H9 (cell line): ENCODE data around the gene TRMT1. TPM values are rescaled to one million over a fixed set of nuclear protein-coding genes. Genes with fewer than 3 reads are reported as not detected.
"Not testable (repeated sequence)": the region's sequence is repeated elsewhere in the genome, so short reads cannot be mapped to it uniquely, and the experiment has no call there.

ENCODE experiments used
- DNase-seq: peaks from one replicate; pipeline ENCODE4 v3.0.0-alpha.2; 2017
- H2AFZ ChIP-seq: one replicate; pipeline ENCODE4 v1.6.1; 2013; ENCODE audit warnings: mild to moderate bottlenecking, low read length, control low read depth, moderate library complexity
- H2AK5ac ChIP-seq: 2 replicates; pipeline ENCODE4 v1.6.1; 2013; ENCODE audit warnings: low read length, control low read depth, mixed read lengths; ENCODE audit not compliant: insufficient read length
- H2BK120ac ChIP-seq: one replicate; pipeline ENCODE4 v1.6.1; 2013; ENCODE audit warnings: low read depth, mild to moderate bottlenecking, low read length, control low read depth, inconsistent platforms; ENCODE audit not compliant: poor library complexity, severe bottlenecking
- H2BK12ac ChIP-seq: 2 replicates; pipeline ENCODE4 v1.6.1; 2013; ENCODE audit warnings: low read length, control low read depth, mixed read lengths, low read depth; ENCODE audit not compliant: insufficient read length
- H2BK15ac ChIP-seq: 2 replicates; pipeline ENCODE4 v1.6.1; 2013; ENCODE audit warnings: low read depth, low read length, control low read depth
- H2BK20ac ChIP-seq: one replicate; pipeline ENCODE4 v1.6.1; 2013; ENCODE audit warnings: low read depth, mild to moderate bottlenecking, low read length, control low read depth, inconsistent platforms; ENCODE audit not compliant: poor library complexity, severe bottlenecking
- H2BK5ac ChIP-seq: 2 replicates; pipeline ENCODE4 v1.6.1; 2013; ENCODE audit warnings: low read length, control low read depth, mixed read lengths; ENCODE audit not compliant: insufficient read length
- H3K14ac ChIP-seq: 2 replicates; pipeline ENCODE4 v1.6.1; 2013; ENCODE audit warnings: low read length, control low read depth; ENCODE audit not compliant: insufficient read depth
- H3K18ac ChIP-seq: 2 replicates; pipeline ENCODE4 v1.6.1; 2013; ENCODE audit warnings: low read depth, mild to moderate bottlenecking, mixed read lengths, low read length, control low read depth; ENCODE audit not compliant: insufficient read length
- H3K23ac ChIP-seq: 2 replicates; pipeline ENCODE4 v1.6.1; 2013; ENCODE audit warnings: low read length, control low read depth, mixed read lengths, low read depth; ENCODE audit not compliant: insufficient read length
- H3K23me2 ChIP-seq: 2 replicates; pipeline ENCODE4 v1.6.1; 2013; ENCODE audit warnings: low read depth, mild to moderate bottlenecking, mixed read lengths, low read length, control low read depth; ENCODE audit not compliant: insufficient read length, poor library complexity, severe bottlenecking
- H3K27ac ChIP-seq: 2 replicates; pipeline ENCODE4 v1.5.1; 2013; ENCODE audit warnings: low read length, control low read depth, mixed read lengths, low read depth; ENCODE audit not compliant: insufficient read length
- H3K27me3 ChIP-seq: 2 replicates; pipeline ENCODE4 v1.6.1; 2013; ENCODE audit warnings: low read length, control low read depth, inconsistent platforms; ENCODE audit not compliant: insufficient read depth
- H3K4ac ChIP-seq: 2 replicates; pipeline ENCODE4 v1.6.1; 2013; ENCODE audit warnings: low read depth, mild to moderate bottlenecking, control low read depth, inconsistent platforms, low read length, moderate library complexity
- H3K4me1 ChIP-seq: 2 replicates; pipeline ENCODE4 v1.6.1; 2013; ENCODE audit warnings: low read length, control low read depth, inconsistent platforms; ENCODE audit not compliant: insufficient read depth
- H3K4me2 ChIP-seq: 2 replicates; pipeline ENCODE4 v1.6.1; 2013; ENCODE audit warnings: low read length, control low read depth, mixed read lengths; ENCODE audit not compliant: insufficient read length, insufficient read depth
- H3K56ac ChIP-seq: 2 replicates; pipeline ENCODE4 v1.6.1; 2013; ENCODE audit warnings: low read depth, mild to moderate bottlenecking, mixed read lengths, low read length, control low read depth; ENCODE audit not compliant: insufficient read length
- H3K79me1 ChIP-seq: 2 replicates; pipeline ENCODE4 v1.6.1; 2013; ENCODE audit warnings: low read depth, mild to moderate bottlenecking, moderate library complexity, low read length, control low read depth, inconsistent platforms; ENCODE audit not compliant: insufficient read depth, poor library complexity, severe bottlenecking
- H3K79me2 ChIP-seq: 2 replicates; pipeline ENCODE4 v1.6.1; 2013; ENCODE audit warnings: low read length, control low read depth, inconsistent platforms; ENCODE audit not compliant: insufficient read depth
- H3K9ac ChIP-seq: 2 replicates; pipeline ENCODE4 v1.6.1; 2013; ENCODE audit warnings: low read length, control low read depth, mixed read lengths; ENCODE audit not compliant: insufficient read length; ENCODE audit errors: extremely low read depth
- H3K9me3 ChIP-seq: one replicate; pipeline ENCODE4 v1.6.1; 2013; ENCODE audit warnings: low read depth, low read length, inconsistent platforms; ENCODE audit not compliant: control insufficient read depth
- H3T11ph ChIP-seq: one replicate; pipeline ENCODE4 v1.6.1; 2013; ENCODE audit warnings: mild to moderate bottlenecking, low read length, control low read depth, inconsistent platforms
- H4K20me1 ChIP-seq: one replicate; pipeline ENCODE4 v1.6.1; 2013; ENCODE audit not compliant: control insufficient read depth, insufficient read length, insufficient read depth
- H4K5ac ChIP-seq: 2 replicates; pipeline ENCODE4 v1.6.1; 2013; ENCODE audit warnings: low read depth, mild to moderate bottlenecking, mixed read lengths, low read length, control low read depth; ENCODE audit not compliant: insufficient read length
- H4K8ac ChIP-seq: replicated peaks from 2 replicates; pipeline ENCODE4 v1.6.1; 2013; ENCODE audit warnings: low read length, control low read depth, mixed read lengths, low read depth; ENCODE audit not compliant: insufficient read length
- H4K91ac ChIP-seq: 2 replicates; pipeline ENCODE4 v1.6.1; 2013; ENCODE audit warnings: low read depth, mild to moderate bottlenecking, moderate library complexity, mixed read lengths, low read length, control low read depth; ENCODE audit not compliant: insufficient read length
- H3K27ac Mint-ChIP-seq, 3 experiments: 2 replicates in 2 of 3; 3 replicates in 1 of 3; pipeline ENCODE4 v1.8.0; 2020 to 2021; ENCODE audit warnings: mixed read lengths in 3 of 3, mild to moderate bottlenecking in 1 of 3, moderate library complexity in 1 of 3
- H3K27me3 Mint-ChIP-seq: 2 replicates; pipeline ENCODE4 v1.8.0; 2021; ENCODE audit warnings: low read depth, mild to moderate bottlenecking, moderate library complexity, mixed read lengths
- H3K36me3 Mint-ChIP-seq, 3 experiments: 2 replicates in 2 of 3; 3 replicates in 1 of 3; pipeline ENCODE4 v1.8.0; 2020 to 2021; ENCODE audit warnings: low read depth in 3 of 3, mixed read lengths in 3 of 3; ENCODE audit not compliant: insufficient read depth in 1 of 3
- H3K4me1 Mint-ChIP-seq, 2 experiments: 2 replicates each; pipeline ENCODE4 v1.8.0; 2020; ENCODE audit warnings: mixed read lengths in 2 of 2
- H3K4me3 Mint-ChIP-seq, 2 experiments: 2 replicates in 1 of 2; 3 replicates in 1 of 2; pipeline ENCODE4 v1.8.0; 2020 to 2021; ENCODE audit warnings: mild to moderate bottlenecking in 2 of 2, mixed read lengths in 2 of 2, moderate library complexity in 1 of 2
- H3K9me3 Mint-ChIP-seq, 2 experiments: 2 replicates in 1 of 2; 3 replicates in 1 of 2; pipeline ENCODE4 v1.8.0; 2020; ENCODE audit warnings: mild to moderate bottlenecking in 2 of 2, mixed read lengths in 2 of 2, moderate library complexity in 1 of 2
- WGBS: extraction: QIAGEN DNeasy Blood & Tissue Kit; methylation state at CpG from one replicate; pipeline ENCODE4 v1.1.7; 2013; ENCODE audit warnings: missing lambda C conversion rate, low lambda C conversion rate, mixed read lengths; ENCODE audit not compliant: insufficient read length; ENCODE audit errors: extremely low coverage; 5-methylcytosine and 5-hydroxymethylcytosine counted together
- total RNA-seq: library from RNA; stranded (reverse); gene quantifications from 2 replicates; pipeline ENCODE4 v1.2.1, GENCODE V29; 2021
- TF ChIP-seq, protein P1 (sequence below): fragments of 200-600 bp; sonication (generic); conservative IDR thresholded peaks from 3 replicates; pipeline ENCODE4 v1.8.0; 2021; ENCODE audit warnings: antibody characterized with exemption, mild to moderate bottlenecking

The TRMT1 gene
- total RNA-seq, 1 experiment from 2014 or later, result 95.7 TPM

DNA sequence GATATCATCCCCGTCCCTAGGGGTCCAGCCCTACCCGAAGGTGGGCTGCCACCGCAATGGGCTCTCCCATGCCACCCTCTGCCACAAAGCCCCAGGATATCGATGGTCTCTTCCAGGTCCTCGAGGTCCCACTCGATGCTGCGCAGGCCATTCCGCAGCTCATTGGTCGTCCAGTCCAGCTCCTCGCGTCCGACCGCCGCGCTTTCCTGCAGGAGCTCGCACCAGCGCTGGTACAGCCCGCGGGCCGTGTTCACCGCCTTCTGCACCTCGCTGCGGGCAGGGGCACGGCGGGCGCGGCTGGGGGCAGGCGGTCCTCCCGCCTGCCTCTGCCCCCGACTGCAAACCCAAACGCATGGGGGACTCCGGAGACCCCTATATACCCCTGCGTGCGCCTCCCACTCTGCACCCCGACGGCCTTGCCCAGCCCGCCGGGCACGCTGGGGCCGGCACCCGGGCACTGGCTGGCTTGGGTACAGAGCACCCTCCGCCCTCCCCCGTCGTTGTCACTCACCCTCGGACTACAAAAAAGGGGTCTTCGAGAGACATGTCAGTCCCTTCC lies 33.2 kb upstream of the TRMT1 start:
- peaks cover 17% of the 10 kb centered on the region; the same call in 1 of the 2 replicates for H3K79me2 ChIP-seq
- WGBS, result no CpG with 5 or more reads among the region's 46 CpGs

GRCh38 chr19:13149173-13149627 lies 32.7 kb upstream of the TRMT1 start:
- H3K4ac ChIP-seq, result not testable (repeated sequence)

More for the DNA sequence above, 33.2 kb upstream of the TRMT1 start:
- Histone ChIP-seq H2AK5ac (no peak overlapping the region), H2BK20ac (no peak overlapping the region), H3K4ac (no peak overlapping the region), H3K23me2 (peaks cover 22% of the 10 kb centered on the region), H4K5ac (no peak overlapping the region), H4K8ac (no peak overlapping the region), H3K27ac (no peak overlapping the region), H3K9ac (peak overlapping the region; percentile 27), H3T11ph (no peak overlapping the region), H3K4me2 (peak overlapping the region; percentile 67), H2BK120ac (no peak overlapping the region), H4K20me1 (no peaks in the 10 kb centered on the region), H3K79me1 (no peaks in the 10 kb centered on the region), H3K27me3 (no peaks in the 10 kb centered on the region), H3K4me1 (no peaks in the 10 kb centered on the region), H4K91ac (no peak overlapping the region), H3K14ac (no peak overlapping the region), H3K18ac (no peak overlapping the region), H2BK15ac (no peak overlapping the region), H3K23ac (no peak overlapping the region), H3K56ac (no peak overlapping the region), H2BK5ac (no peak overlapping the region), H2AFZ (no peak overlapping the region), H3K9me3 (no peaks in the 10 kb centered on the region), H2BK12ac (no peak overlapping the region)
- H3K27me3 Mint-ChIP-seq, result peaks cover 8% of the 10 kb centered on the region; the same call in 1 of the 2 replicates
- H3K27ac Mint-ChIP-seq, result peak overlapping the region in 2 of 3 experiments; percentile 68 to 100; a peak in 3 of 7 replicates
- H3K4me1 Mint-ChIP-seq, result peaks cover 11 to 12% of the 10 kb centered on the region in 2 experiments
- TF ChIP-seq, protein P1, sequence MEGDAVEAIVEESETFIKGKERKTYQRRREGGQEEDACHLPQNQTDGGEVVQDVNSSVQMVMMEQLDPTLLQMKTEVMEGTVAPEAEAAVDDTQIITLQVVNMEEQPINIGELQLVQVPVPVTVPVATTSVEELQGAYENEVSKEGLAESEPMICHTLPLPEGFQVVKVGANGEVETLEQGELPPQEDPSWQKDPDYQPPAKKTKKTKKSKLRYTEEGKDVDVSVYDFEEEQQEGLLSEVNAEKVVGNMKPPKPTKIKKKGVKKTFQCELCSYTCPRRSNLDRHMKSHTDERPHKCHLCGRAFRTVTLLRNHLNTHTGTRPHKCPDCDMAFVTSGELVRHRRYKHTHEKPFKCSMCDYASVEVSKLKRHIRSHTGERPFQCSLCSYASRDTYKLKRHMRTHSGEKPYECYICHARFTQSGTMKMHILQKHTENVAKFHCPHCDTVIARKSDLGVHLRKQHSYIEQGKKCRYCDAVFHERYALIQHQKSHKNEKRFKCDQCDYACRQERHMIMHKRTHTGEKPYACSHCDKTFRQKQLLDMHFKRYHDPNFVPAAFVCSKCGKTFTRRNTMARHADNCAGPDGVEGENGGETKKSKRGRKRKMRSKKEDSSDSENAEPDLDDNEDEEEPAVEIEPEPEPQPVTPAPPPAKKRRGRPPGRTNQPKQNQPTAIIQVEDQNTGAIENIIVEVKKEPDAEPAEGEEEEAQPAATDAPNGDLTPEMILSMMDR, result no peak
- peaks cover 18 to 23% (median 22%) of the 10 kb centered on the region in 3 experiments for H3K36me3 Mint-ChIP-seq
- peak overlapping the region; percentile 97 to 98 for H3K4me3 Mint-ChIP-seq
- H3K9me3 Mint-ChIP-seq, result peaks cover 8 to 9% of the 10 kb centered on the region in 2 experiments; a peak in 4 of 5 replicates
- DNase-seq, result peak; percentile 61

More at GRCh38 chr19:13149173-13149627, 32.7 kb upstream of the TRMT1 start:
- H4K5ac ChIP-seq, H3K56ac ChIP-seq, H2BK20ac ChIP-seq, H3K9me3 ChIP-seq, H2AK5ac ChIP-seq, H3K4me1 ChIP-seq, H3T11ph ChIP-seq, DNase-seq, H3K9me3 Mint-ChIP-seq, H2AFZ ChIP-seq, H2BK5ac ChIP-seq, H4K20me1 ChIP-seq, H3K27me3 Mint-ChIP-seq, H2BK12ac ChIP-seq, H3K18ac ChIP-seq, H4K8ac ChIP-seq, H2BK15ac ChIP-seq, H3K79me1 ChIP-seq, H3K27me3 ChIP-seq, H3K23ac ChIP-seq, H3K14ac ChIP-seq, H3K27ac ChIP-seq, H4K91ac ChIP-seq, H2BK120ac ChIP-seq: not testable (repeated sequence)
- peak overlapping the region; percentile 67 for H3K4me2 ChIP-seq
- WGBS, result no CpG with 5 or more reads among the region's 17 CpGs
- Mint-ChIP-seq H3K36me3 (peaks cover 15 to 22% (median 21%) of the 10 kb centered on the region in 3 experiments), H3K4me3 (peak overlapping the region; percentile 97 to 98), H3K27ac (peak overlapping the region in 1 of 3 experiments; percentile 68; a peak in 2 of 7 replicates), H3K4me1 (peaks cover 11 to 12% of the 10 kb centered on the region in 2 experiments)
- peaks cover 20% of the 10 kb centered on the region for H3K23me2 ChIP-seq
- peak overlapping the region; percentile 27 for H3K9ac ChIP-seq
- peaks cover 13% of the 10 kb centered on the region; the same call in 1 of the 2 replicates for H3K79me2 ChIP-seq
